Ishikawa (cell line): Measurements from ENCODE around the gene EPHA6.

Experiments used
- CEBPB ChIP-seq: IDR thresholded peaks from 2 replicates; pipeline ENCODE4 v1.6.1; 2012
- CREB1 ChIP-seq: IDR thresholded peaks from 2 replicates; pipeline ENCODE4 v1.6.1; 2012; ENCODE audit warnings: low read depth
- EGR1 ChIP-seq: IDR thresholded peaks from 2 replicates; pipeline ENCODE4 v1.6.1; 2012
- EP300 ChIP-seq: IDR thresholded peaks from 2 replicates; pipeline ENCODE4 v1.6.1; 2012; ENCODE audit warnings: borderline replicate concordance
- FOXM1 ChIP-seq: IDR thresholded peaks from 2 replicates; pipeline ENCODE4 v1.6.1; 2012; ENCODE audit warnings: low read depth, borderline replicate concordance
- MAX ChIP-seq: IDR thresholded peaks from 2 replicates; pipeline ENCODE4 v1.6.1; 2012
- NFIC ChIP-seq: IDR thresholded peaks from 2 replicates; pipeline ENCODE4 v1.6.1; 2012
- RAD21 ChIP-seq: IDR thresholded peaks from 2 replicates; pipeline ENCODE4 v1.6.1; 2012; ENCODE audit warnings: low read depth
- REST ChIP-seq: IDR thresholded peaks from 2 replicates; pipeline ENCODE4 v1.6.1; 2012; ENCODE audit warnings: low read depth, mild to moderate bottlenecking
- TAF1 ChIP-seq: IDR thresholded peaks from 2 replicates; pipeline ENCODE4 v1.6.1; 2012; ENCODE audit warnings: low read depth, mild to moderate bottlenecking
- TCF12 ChIP-seq: IDR thresholded peaks from 2 replicates; pipeline ENCODE4 v1.6.1; 2012; ENCODE audit warnings: low read depth
- TEAD4 ChIP-seq: IDR thresholded peaks from 2 replicates; pipeline ENCODE4 v1.6.1; 2012
- USF1 ChIP-seq: IDR thresholded peaks from 2 replicates; pipeline ENCODE4 v1.6.1; 2012
- YY1 ChIP-seq: IDR thresholded peaks from 2 replicates; pipeline ENCODE4 v1.6.1; 2012; ENCODE audit warnings: low read depth
- ZBTB7A ChIP-seq: IDR thresholded peaks from 2 replicates; pipeline ENCODE4 v1.6.1; 2012; ENCODE audit warnings: low read depth

The EPHA6 gene

GRCh38 chr3:97241417-97241816, 427.0 kb downstream of the EPHA6 start:
- no peak for TF ChIP-seq FOXM1
- no peak for TF ChIP-seq EP300
- no peak for TF ChIP-seq MAX
- TF ChIP-seq TAF1, result no peak
- TF ChIP-seq EGR1, result no peak
- TF ChIP-seq RAD21, result no peak
- no peak for TF ChIP-seq NFIC
- TF ChIP-seq TEAD4, result no peak
- TF ChIP-seq ZBTB7A, result no peak
- no peak for TF ChIP-seq YY1
- TF ChIP-seq CEBPB, result no peak
- no peak for TF ChIP-seq REST
- no peak for TF ChIP-seq CREB1
- TF ChIP-seq TCF12, result no peak

GRCh38 chr3:97245201-97245910, 431.0 kb downstream of the EPHA6 start:
- no peak for TF ChIP-seq REST
- TF ChIP-seq ZBTB7A, result no peak
- no peak for TF ChIP-seq MAX
- TF ChIP-seq FOXM1, result no peak
- no peak for TF ChIP-seq RAD21
- no peak for TF ChIP-seq NFIC
- no peak for TF ChIP-seq TAF1
- no peak for TF ChIP-seq YY1
- TF ChIP-seq CREB1, result no peak

- TF ChIP-seq EP300 (no peak), RAD21 (no peak), TAF1 (no peak), CEBPB (no peak), TCF12 (no peak), TEAD4 (no peak), FOXM1 (no peak), YY1 (no peak), USF1 (no peak), MAX (no peak), NFIC (no peak), CREB1 (no peak), ZBTB7A (no peak), REST (no peak)
Observed at GRCh38 chr3:97256060-97256459, 441.7 kb downstream of the EPHA6 start.

GRCh38 chr3:97257942-97258697, 443.7 kb downstream of the EPHA6 start:
- TF ChIP-seq YY1, result no peak
- no peak for TF ChIP-seq NFIC
- no peak for TF ChIP-seq TEAD4
- no peak for TF ChIP-seq CREB1
- no peak for TF ChIP-seq EGR1
- TF ChIP-seq RAD21, result no peak
